Measurements from ENCODE around the gene GOLGA6D. TPM values are rescaled to one million over a fixed set of nuclear protein-coding genes. Genes with fewer than 3 reads are reported as not detected.

Gene GOLGA6D
- total and polyA plus RNA-seq, 2 of the 4 experiments (the other 2 are of a cell fraction): not detected

GRCh38 chr15:75321711-75322110 is 39.1 kb downstream of the GOLGA6D start:
- Histone ChIP-seq H2AFZ (replicated peaks; ENCODE audit: low read length, poor library complexity) (no peak overlapping the region), H4K8ac (ENCODE audit: low read depth in 2 of 2, low read length in 2 of 2) (no peak overlapping the region), H3K36me3 (ENCODE audit: control insufficient read depth, insufficient read depth, low read length) (no peaks in the 10 kb centered on the region), H4K5ac (ENCODE audit: low read depth, low read length) (no peak overlapping the region), H3K18ac (ENCODE audit: low read depth, low read length) (no peak overlapping the region), H3K4ac (ENCODE audit: low read depth, low read length) (no peak overlapping the region), H3K9ac (ENCODE audit: low read depth, low read length) (no peak overlapping the region), H3K4me2 (ENCODE audit: low read depth, low read length) (no peak overlapping the region), H4K91ac (ENCODE audit: insufficient read depth, low read depth, low read length) (no peak overlapping the region), H4K20me1 (ENCODE audit: insufficient read depth, low read length) (no peaks in the 10 kb centered on the region), H3K4me1 (ENCODE audit: control insufficient read depth, insufficient read depth, low read length) (no peaks in the 10 kb centered on the region), H2BK5ac (ENCODE audit: low read depth, low read length, poor library complexity, severe bottlenecking) (no peak overlapping the region), H3K9me3 (ENCODE audit: control insufficient read depth, insufficient read depth, low read length) (no peaks in the 10 kb centered on the region), H3K79me1 (ENCODE audit: low read depth in 1 of 2, low read length in 2 of 2) (no peaks in the 10 kb centered on the region), H3K9me1 (ENCODE audit: insufficient read depth, low read length) (no peaks in the 10 kb centered on the region), H2AK5ac (ENCODE audit: low read depth, low read length) (no peak overlapping the region), H2BK120ac (ENCODE audit: low read depth, low read length) (no peak overlapping the region), H3K14ac (replicated peaks; ENCODE audit: low read depth, low read length) (no peak overlapping the region), H2BK15ac (ENCODE audit: low read depth, low read length) (no peak overlapping the region), H3K27ac (ENCODE audit: insufficient read depth, low read length) (no peak overlapping the region), H3K56ac (ENCODE audit: extremely low read depth, insufficient read depth, low read length) (no peak overlapping the region), H2AK9ac (replicated peaks; ENCODE audit: low read depth, low read length, poor library complexity) (no peak overlapping the region), H3K27me3 (ENCODE audit: control insufficient read depth, insufficient read depth, low read length) (peaks cover 27% of the 10 kb centered on the region), H3K23ac (ENCODE audit: low read depth, low read length) (no peak overlapping the region), H2BK20ac (ENCODE audit: low read depth, low read length) (no peak overlapping the region), H3K4me3 (ENCODE audit: insufficient read depth, low read depth, low read length) (no peak overlapping the region)
- ChIA-PET POLR2A (ENCODE audit: unreplicated experiment) (no interaction called here), CTCF (no interaction called here)
- 75 to 99% methylated on average over 4 to 6 of the region's 6 CpGs for WGBS, 2 experiments (ENCODE audit: extremely low coverage in 2 of 2, insufficient read length in 1 of 2)
- ATAC-seq (ENCODE audit: low read depth) (no peak), DNase-seq (no peak)
- BruUV-seq (replicated peaks): no TSS peak
- intact Hi-C loops (cut with micrococcal nuclease): no loop called here
- no peak for TF ChIP-seq BHLHE40 (IDR thresholded peaks at IDR 0.05; ENCODE audit: low read depth, low read length)
- TF ChIP-seq FOS (IDR thresholded peaks at IDR 0.05; ENCODE audit: low read depth, low read length): no peak
- no peak for TF ChIP-seq RAD21 (IDR thresholded peaks at IDR 0.05; ENCODE audit: low read length)
- no peak for TF ChIP-seq RCOR1 (IDR thresholded peaks at IDR 0.05; ENCODE audit: insufficient replicate concordance, low read length)
- TF ChIP-seq USF2 (IDR thresholded peaks at IDR 0.05; ENCODE audit: low read depth, low read length): no peak
- no peak for TF ChIP-seq SMC3 (IDR thresholded peaks at IDR 0.05; ENCODE audit: low read depth, low read length)
- no peak for TF ChIP-seq CTCF (conservative IDR thresholded peaks at IDR 0.05; ENCODE audit: low read depth, low read length)
- TF ChIP-seq MAFK (IDR thresholded peaks at IDR 0.05; ENCODE audit: low read depth, low read length): no peak
- dilution Hi-C loops (cut with HindIII; ENCODE audit: low sequenced_read_pairs, unreplicated experiment): no loop called here
- in situ Hi-C loops (cut with MboI; ENCODE audit: low sequenced_read_pairs): no loop called here
